ENCODE results near the gene SBSN.
A peak's percentile ranks its signal among the peaks of the same experiment; 100 is the strongest.

SBSN gene

GRCh38 chr19:35509861-35510625 lies 18.1 kb downstream of the SBSN start:
- peak overlapping the region; percentile 46 for H3K4me3 ChIP-seq (ENCODE audit: low read depth, low read length)
- POLR2A ChIA-PET, result no interaction called here
- DNase-seq (ENCODE audit: low read depth, low spot score), result no peak
- peak; percentile 93 for TF ChIP-seq CTCF (IDR thresholded peaks at IDR 0.05; ENCODE audit: insufficient read depth, low read length, missing control alignments)
- CTCF ChIA-PET, result interaction anchor here (0.6 to 7.3 kb wide), 25 partner anchors 9 to 465 kb away, joined by 3 to 106 read pairs (median 4); partner anchors contain the start of genes COX6B1 and FFAR1

GRCh38 chr19:35509018-35509652 lies 19.0 kb downstream of the SBSN start:
- ChIA-PET POLR2A (no interaction called here), CTCF (interaction anchor here (0.7 to 7.3 kb wide), 15 partner anchors 8 to 464 kb away, joined by 3 to 106 read pairs (median 7); partner anchors contain the start of gene COX6B1)
- DNase-seq (ENCODE audit: low read depth, low spot score), result no peak
- H3K4me3 ChIP-seq (ENCODE audit: low read depth, low read length), result no peak overlapping the region
- no peak for TF ChIP-seq CTCF (IDR thresholded peaks at IDR 0.05; ENCODE audit: insufficient read depth, low read length, missing control alignments)

- no peak overlapping the region for H3K4me3 ChIP-seq (ENCODE audit: low read depth, low read length)
- ChIA-PET POLR2A (no interaction called here), CTCF (interaction anchor here (0.6 to 7.3 kb wide), 9 partner anchors 11 to 463 kb away, joined by 3 to 106 read pairs (median 5); no protein-coding TSS in a partner anchor)
- DNase-seq (ENCODE audit: low read depth, low spot score), result no peak
- no peak for TF ChIP-seq CTCF (IDR thresholded peaks at IDR 0.05; ENCODE audit: insufficient read depth, low read length, missing control alignments)
Measured at GRCh38 chr19:35508129-35508528, 20.0 kb downstream of the SBSN start.

- ChIA-PET CTCF (interaction anchor here (1.4 to 7.3 kb wide), 4 partner anchors 11 to 85 kb away, joined by 5 to 106 read pairs (median 35); no protein-coding TSS in a partner anchor), POLR2A (no interaction called here)
- no peak for TF ChIP-seq CTCF (IDR thresholded peaks at IDR 0.05; ENCODE audit: insufficient read depth, low read length, missing control alignments)
- DNase-seq (ENCODE audit: low read depth, low spot score), result no peak
- H3K4me3 ChIP-seq (ENCODE audit: low read depth, low read length), result no peak overlapping the region
Measured at GRCh38 chr19:35507561-35507960, 20.6 kb downstream of the SBSN start.

GRCh38 chr19:35506011-35506410 lies 22.1 kb downstream of the SBSN start:
- POLR2A ChIA-PET, result no interaction called here
- CTCF ChIA-PET, result interaction anchor here (1.0 to 7.3 kb wide), 3 partner anchors 9 to 42 kb away, joined by 4 to 106 read pairs (median 6); no protein-coding TSS in a partner anchor
- no peak for TF ChIP-seq CTCF (IDR thresholded peaks at IDR 0.05; ENCODE audit: insufficient read depth, low read length, missing control alignments)
- no peak for DNase-seq (ENCODE audit: low read depth, low spot score)
- H3K4me3 ChIP-seq (ENCODE audit: low read depth, low read length), result no peak overlapping the region

- no peak for TF ChIP-seq CTCF (IDR thresholded peaks at IDR 0.05; ENCODE audit: insufficient read depth, low read length, missing control alignments)
- ChIA-PET CTCF (interaction anchor here (0.8 to 2.3 kb wide), 5 partner anchors 7 to 46 kb away, joined by 3 to 11 read pairs (median 3); no protein-coding TSS in a partner anchor), POLR2A (no interaction called here)
- DNase-seq (ENCODE audit: low read depth, low spot score), result no peak
- no peak overlapping the region for H3K4me3 ChIP-seq (ENCODE audit: low read depth, low read length)
Measured at GRCh38 chr19:35502751-35503150, 25.4 kb downstream of the SBSN start.
